ENCODE data around the gene GABRR2.

DNA sequence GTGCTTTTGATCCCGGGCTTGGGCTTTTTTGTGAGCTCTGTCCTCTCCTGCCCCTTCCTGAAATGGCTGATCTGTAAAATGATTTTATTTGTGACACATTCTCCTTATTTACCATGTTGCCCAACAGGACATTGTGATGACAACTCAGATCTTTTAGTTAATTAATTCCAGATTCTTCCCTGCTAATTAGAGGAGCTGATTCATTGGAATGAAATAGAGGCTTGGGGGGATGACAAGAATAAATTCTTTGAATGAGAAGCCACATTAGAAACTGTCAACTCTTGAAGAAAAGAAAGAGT is 71.8 kb downstream of the GABRR2 start:
- TF ChIP-seq, protein P1, sequence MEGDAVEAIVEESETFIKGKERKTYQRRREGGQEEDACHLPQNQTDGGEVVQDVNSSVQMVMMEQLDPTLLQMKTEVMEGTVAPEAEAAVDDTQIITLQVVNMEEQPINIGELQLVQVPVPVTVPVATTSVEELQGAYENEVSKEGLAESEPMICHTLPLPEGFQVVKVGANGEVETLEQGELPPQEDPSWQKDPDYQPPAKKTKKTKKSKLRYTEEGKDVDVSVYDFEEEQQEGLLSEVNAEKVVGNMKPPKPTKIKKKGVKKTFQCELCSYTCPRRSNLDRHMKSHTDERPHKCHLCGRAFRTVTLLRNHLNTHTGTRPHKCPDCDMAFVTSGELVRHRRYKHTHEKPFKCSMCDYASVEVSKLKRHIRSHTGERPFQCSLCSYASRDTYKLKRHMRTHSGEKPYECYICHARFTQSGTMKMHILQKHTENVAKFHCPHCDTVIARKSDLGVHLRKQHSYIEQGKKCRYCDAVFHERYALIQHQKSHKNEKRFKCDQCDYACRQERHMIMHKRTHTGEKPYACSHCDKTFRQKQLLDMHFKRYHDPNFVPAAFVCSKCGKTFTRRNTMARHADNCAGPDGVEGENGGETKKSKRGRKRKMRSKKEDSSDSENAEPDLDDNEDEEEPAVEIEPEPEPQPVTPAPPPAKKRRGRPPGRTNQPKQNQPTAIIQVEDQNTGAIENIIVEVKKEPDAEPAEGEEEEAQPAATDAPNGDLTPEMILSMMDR (IDR thresholded peaks at IDR 0.05; ENCODE audit: insufficient read depth, low read length, poor library complexity, severe bottlenecking), result no peak
- no peak for TF ChIP-seq EZH2phosphoT487 (conservative IDR thresholded peaks at IDR 0.05; ENCODE audit: low read length)
